WI38 (cell line): ENCODE data around the gene POLR2L.

Experiments used
- H3K4me3 ChIP-seq: 2 replicates; pipeline ENCODE4 v1.5.1; 2011; ENCODE audit warnings: low read depth, mild to moderate bottlenecking, control low read depth, low read length
- TF ChIP-seq, protein P1 (sequence below): IDR thresholded peaks from 2 replicates; pipeline ENCODE4 v1.5.1; 2012; ENCODE audit warnings: low read depth, mild to moderate bottlenecking, control low read depth, low read length

POLR2L gene

DNA sequence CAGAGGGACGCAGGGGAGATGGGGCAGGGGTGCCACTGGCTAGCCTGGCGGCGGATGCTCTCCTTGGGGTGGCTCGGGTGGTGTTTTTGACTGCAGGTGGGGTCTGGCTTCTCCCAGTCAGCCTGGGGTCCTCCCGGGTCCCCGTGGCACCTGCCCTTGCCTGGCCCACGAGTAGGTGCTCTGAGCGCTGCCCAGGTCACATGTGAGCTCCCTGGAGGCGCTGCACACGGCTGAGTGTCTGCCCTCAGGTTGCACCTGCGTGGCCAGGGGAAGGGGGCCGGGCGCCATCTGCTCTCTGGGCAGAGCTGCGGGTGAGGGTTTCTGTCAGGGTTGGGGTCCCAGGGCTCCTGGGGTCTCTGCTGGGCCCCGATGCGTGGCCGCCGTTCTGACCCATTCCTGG lies 5.5 kb upstream of the POLR2L start:
- TF ChIP-seq, protein P1, sequence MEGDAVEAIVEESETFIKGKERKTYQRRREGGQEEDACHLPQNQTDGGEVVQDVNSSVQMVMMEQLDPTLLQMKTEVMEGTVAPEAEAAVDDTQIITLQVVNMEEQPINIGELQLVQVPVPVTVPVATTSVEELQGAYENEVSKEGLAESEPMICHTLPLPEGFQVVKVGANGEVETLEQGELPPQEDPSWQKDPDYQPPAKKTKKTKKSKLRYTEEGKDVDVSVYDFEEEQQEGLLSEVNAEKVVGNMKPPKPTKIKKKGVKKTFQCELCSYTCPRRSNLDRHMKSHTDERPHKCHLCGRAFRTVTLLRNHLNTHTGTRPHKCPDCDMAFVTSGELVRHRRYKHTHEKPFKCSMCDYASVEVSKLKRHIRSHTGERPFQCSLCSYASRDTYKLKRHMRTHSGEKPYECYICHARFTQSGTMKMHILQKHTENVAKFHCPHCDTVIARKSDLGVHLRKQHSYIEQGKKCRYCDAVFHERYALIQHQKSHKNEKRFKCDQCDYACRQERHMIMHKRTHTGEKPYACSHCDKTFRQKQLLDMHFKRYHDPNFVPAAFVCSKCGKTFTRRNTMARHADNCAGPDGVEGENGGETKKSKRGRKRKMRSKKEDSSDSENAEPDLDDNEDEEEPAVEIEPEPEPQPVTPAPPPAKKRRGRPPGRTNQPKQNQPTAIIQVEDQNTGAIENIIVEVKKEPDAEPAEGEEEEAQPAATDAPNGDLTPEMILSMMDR: no peak
- no peak overlapping the region for H3K4me3 ChIP-seq

DNA sequence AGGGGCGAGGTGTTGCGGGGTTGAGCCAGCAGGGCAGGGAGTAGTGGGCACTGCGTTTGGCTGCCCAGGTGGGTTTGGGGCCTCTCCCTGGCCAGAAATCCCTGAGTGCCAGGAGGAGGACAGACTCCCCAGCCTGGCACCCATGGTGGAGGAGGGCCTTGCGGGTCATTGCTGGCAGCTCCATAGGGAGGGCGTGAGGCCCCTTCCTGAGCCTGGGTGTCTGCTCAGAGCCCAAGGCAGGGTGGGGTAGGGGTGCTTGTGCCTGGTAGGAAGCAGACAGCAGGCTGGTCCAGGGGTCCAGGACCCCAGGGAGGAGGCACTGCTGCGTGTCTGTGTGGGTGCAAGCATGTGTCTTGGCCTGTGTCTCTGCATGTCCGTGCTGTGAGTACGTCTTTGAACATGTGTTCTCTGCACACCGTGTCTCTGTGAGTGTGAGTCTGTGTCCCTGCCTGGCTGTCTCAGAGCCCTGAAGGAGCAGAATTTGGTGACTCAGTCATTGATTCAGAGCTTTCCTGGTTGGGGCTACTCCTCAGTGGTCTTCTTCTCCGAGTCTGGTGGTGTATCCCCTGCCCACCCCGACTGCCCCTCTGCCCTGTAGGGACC lies 4.3 kb upstream of the POLR2L start:
- TF ChIP-seq, protein P1: no peak
- H3K4me3 ChIP-seq: no peak overlapping the region; the same call in 1 of the 2 replicates

DNA sequence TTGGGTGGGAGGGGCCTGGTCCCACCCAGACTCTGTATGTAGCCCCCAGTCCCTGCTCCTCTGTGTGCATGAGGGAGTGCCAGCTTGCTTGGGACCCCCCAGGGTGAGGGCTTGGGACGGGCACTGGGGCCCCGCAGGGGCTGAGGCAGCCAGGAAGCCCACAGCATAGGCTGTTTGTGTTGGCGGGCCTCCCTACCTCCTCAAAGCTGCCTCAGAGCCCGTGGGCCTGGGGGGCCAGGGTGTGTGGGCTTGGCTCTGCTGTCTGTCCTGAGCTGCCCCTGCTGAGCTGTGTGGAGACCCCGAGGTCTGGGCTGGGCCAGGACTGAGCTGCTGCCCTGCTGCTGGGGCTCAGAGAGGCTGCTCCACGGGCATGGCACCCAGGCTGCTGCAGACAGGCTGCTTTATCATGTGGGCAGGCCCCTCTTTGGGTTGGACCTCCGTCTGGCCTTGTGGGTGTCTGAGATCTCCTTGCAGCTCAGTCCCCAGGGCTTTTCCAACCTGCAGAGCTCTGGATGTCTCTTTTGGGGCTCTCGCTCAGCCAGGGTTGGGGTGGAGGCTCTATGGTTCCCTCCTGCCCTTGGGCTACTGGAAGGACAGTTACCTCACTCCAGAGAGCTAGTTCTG lies 3.7 kb upstream of the POLR2L start:
- TF ChIP-seq, protein P1: no peak
- peak overlapping the region; percentile 31 for H3K4me3 ChIP-seq

DNA sequence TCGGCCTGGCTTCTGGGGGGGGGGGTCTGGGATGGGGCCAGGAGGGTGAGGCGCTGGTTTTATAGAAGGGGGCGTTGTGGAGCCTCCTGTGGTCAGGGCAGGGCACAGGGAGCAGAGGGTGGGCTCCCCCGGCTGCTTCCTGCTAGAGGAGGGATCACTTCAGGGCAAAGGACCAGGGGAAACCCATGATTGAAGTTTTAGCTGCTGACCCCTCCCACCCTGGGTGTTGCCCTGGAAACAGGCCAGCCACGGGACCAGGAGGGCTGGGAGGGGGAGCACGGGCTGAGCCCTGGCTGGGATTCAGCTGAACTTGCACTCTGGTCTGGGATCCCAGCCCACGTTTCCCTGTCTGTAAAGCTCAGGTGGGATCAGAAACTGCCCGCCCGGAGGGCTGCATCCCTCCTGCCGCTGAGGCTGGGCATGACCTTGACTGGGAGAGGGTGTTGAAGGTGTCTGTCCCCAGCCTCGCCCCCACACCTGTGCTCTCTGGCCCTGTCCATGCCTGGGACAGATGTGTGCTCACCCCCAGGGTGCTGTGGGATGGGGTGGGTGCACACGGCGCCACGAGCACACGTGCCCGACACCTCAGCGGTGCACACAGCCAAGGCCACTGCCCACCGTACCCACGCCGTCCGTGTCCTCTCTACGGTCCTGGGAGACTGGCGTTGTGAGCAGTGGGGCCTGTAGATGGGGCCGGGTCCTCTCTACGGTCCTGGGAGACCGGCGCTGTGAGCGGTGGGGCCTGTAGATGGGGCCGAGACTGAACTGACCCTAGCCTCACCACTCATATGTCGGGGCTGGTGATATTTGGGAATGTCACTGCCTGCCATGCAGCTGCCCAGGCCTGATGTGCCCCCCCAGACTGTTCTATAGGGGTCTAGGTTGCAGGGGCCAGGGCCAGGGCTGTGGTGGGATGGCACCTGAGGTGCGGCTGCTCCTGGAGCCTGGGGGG lies 2.6 kb upstream of the POLR2L start:
- TF ChIP-seq, protein P1: no peak
- H3K4me3 ChIP-seq: peak overlapping the region; percentile 94

DNA sequence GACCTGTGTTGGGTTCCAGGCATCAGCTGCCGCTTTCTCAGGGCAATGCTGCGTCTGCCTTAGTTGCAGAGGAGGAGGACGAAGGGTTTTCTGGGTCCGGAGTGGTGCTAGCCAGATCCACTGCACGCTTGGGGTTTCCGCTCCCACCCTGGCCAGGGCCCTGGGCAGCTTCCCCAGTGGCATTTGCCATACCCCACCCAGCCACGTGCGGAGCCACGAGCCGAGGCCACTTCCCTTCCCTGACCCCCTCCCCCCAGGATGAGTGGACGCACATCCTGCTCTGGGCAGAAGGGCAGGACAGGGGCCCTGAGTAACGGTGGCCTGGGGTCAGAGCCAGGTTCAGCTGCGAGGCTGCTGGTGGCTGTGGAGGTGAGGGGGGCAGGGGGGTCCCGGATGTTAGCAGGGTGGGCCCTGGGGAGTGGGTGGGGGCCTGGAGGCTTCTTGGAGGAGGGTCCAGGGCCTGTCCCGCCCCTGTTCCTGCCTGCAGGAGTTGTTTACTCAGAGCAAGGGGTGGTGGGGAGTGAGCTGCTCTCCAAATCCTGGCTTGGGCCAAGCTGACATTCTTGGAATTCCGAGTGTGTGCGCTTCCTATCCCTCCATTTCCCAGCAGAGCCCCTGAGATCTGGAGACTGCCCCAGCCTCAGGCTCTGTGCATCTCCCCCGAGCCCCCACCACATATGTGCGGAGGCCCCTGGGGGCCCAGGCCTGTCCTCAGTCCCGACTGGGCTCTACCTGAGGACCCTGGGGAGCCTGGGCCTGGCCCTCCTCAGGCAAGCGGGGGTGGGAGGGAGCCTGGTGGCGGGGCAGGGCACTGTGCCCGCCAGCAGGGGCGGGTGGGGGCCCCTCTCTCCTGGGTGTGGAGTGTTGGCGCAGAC lies 1.7 kb upstream of the POLR2L start:
- TF ChIP-seq, protein P1: no peak
- H3K4me3 ChIP-seq: peak overlapping the region; percentile 94

DNA sequence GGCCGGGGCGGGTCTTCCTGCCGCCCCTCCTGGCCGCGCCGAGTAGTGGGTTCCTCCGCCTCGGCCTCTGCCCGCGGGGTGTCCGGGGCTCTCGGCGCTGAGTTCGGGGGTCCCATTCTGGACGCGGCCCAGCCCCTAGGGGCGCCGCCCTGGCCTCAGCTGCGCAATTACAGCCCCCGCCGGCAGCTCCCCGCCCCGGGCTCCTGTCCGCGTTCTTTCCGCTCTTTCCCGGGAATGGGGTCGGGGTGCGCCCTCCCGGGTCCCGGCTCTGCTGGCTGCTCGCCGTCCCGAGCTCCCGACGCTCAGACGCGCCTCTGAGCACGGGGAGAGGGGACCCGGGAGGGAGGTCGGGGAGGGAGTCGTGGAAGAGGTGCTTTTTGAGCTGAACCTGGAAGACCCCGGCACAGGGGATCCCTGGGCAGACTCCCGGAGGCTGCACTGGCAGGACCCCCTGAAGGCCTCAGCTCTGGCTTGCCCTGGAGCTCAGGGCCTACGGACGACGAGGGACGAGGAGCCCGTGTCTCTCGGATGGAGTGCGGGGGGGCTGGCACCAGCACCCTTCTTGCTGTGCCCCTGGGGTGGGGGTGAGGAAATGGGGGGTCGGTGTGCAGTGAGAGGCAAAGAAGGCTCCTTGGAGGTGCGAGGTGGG lies 881 bp upstream of the POLR2L start:
- peak overlapping the region; percentile 94 for H3K4me3 ChIP-seq
- TF ChIP-seq, protein P1: no peak
